Mucosa of gallbladder (tissue), 1 donor: Measurements from ENCODE around the gene EIF3I. TPM values are rescaled to one million over a fixed set of nuclear protein-coding genes. Genes with fewer than 3 reads are reported as not detected.

Experiments
- DNase-seq: peaks from one replicate; pipeline ENCODE4 v3.0.0-alpha.2; 2020; ENCODE audit warnings: low spot score
- total RNA-seq: library from RNA; stranded (reverse); gene quantifications from one replicate; pipeline ENCODE4 v1.2.1, GENCODE V29; 2021
- donor health status: DM: no; HTN: no; CAD: no.

The EIF3I gene
- total RNA-seq, 1 donor from 2014 or later: 132 TPM

GRCh38 chr1:32198237-32199042, 23.8 kb upstream of the EIF3I start:
- no peak for DNase-seq

- DNase-seq: no peak
Observed at GRCh38 chr1:32199043-32199716, 23.0 kb upstream of the EIF3I start.

DNA sequence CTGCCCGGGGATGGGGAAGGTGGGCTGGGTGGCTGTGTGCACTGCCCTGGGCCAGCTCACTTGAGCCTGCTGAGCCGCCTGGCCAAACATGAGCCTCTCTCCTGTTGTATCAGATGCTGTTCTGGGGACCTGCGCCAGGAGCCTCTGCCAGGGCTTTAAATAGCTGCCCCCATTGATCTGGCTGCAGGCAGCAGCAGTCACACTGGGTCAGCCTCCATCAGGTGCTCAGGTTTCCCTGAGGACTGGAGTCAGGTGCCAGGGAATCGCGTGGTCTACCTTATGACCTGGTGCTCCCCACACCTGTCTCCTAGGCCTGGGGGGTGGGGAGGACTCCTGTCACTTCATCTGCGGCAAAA, 22.5 kb upstream of the EIF3I start:
- peak; percentile 83 for DNase-seq

DNA sequence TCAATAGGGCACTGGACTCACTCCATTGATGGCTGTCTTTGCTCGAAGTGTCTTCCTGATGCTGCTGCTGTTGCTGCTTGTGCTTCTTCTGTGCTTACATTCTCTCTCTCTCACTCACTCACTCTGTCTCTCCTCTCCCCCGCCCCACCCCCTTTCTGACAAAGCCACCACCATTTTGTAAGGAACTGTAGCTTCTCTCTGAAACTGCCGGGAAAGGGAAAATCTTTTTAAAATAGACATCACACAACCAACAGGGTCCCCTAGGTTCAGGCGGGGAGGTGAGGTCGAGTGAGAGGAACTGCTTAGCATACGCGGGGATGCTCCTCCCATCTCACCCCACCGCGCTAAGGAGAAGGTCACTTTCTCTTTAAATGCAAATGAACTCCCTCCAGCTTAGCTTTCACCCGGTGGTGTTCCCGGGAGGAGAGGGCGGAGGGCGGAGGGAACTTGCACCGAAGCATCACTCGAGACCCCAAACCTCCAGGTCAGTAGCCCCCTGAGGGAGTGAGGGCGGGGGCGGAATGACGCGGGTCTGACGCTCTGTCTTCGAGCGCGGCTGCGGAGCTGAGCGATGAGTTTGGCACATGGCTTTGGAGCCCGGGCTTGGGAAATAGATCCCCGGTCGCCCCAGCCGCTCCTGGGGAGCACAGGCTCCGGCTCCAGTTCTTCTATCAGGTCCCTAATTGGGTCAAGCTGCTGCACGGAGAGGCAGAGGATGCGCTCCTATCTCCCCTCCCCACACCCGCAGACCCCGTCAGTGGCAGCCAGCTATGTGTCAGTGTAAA, 21.8 kb upstream of the EIF3I start, which contains the start of gene CCDC28B:
CCDC28B (plus strand) TSS at position 370 of the 785 bp plus-strand sequence. CDS start 1,341 bp downstream, outside the sequence.
- DNase-seq: peak; percentile 38

- peak; percentile 59 for DNase-seq
Observed at GRCh38 chr1:32201011-32201855, 21.0 kb upstream of the EIF3I start.

GRCh38 chr1:32204943-32205361, 17.3 kb upstream of the EIF3I start:
- no peak for DNase-seq

GRCh38 chr1:32205401-32206370, 16.5 kb upstream of the EIF3I start, which contains the start of gene IQCC:
TSS of gene IQCC (plus strand) at chr1:32205671. CDS start at chr1:32205682, 11 bp downstream.
- DNase-seq: peak; percentile 85

- no peak for DNase-seq
Observed at GRCh38 chr1:32208469-32208868, 13.7 kb upstream of the EIF3I start.

GRCh38 chr1:32208891-32209328, 13.3 kb upstream of the EIF3I start, which contains the start of gene DCDC2B:
TSS of gene DCDC2B (plus strand) at chr1:32209089. CDS start at chr1:32209094, 5 bp downstream.
- peak; percentile 88 for DNase-seq

- peak; percentile 64 for DNase-seq
Observed at GRCh38 chr1:32215629-32216480, 6.4 kb upstream of the EIF3I start.

- no peak for DNase-seq
Observed at GRCh38 chr1:32216566-32216965, 5.6 kb upstream of the EIF3I start.

- DNase-seq: no peak
Observed at GRCh38 chr1:32219022-32219421, 3.2 kb upstream of the EIF3I start.

DNA sequence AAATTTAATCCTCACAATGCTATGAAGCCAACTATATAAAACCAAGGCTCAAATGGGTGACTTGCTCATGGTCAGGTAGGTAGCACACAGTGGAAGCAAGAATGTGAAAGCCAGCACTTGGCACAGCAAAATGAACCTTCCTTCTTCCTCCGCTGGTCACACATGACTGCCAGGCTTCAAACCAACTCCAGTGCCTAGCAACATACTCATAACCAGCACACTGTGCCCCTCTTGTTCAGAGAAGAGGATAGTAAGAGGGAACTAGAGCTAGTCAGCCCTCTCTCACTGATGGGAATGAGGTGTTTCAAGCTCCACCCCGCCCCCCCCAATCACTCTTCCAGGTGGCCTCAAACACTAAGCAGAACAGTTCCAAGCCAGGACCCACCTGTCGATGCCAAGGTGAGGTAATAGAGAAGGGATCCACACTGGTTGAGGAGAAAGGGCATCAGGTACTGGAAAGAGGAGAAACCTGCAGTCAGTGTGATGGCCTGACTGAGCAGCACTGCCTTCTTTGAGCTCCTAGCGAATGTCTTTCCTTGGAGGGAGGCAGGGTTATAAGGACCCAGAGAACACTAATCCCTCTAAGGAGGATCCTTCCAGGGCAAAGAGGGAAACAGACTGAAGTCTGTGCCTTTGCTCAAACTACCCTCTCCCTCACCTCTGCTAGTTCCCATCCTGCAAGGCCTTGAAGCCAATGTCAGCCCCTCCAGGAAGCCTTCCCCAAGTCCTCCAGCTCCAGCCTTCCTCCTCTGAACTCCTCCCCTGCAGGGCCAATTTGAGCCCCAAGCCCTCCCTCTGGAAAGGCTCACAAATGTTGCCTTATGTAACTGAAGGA, 1.2 kb upstream of the EIF3I start:
- no peak for DNase-seq

DNA sequence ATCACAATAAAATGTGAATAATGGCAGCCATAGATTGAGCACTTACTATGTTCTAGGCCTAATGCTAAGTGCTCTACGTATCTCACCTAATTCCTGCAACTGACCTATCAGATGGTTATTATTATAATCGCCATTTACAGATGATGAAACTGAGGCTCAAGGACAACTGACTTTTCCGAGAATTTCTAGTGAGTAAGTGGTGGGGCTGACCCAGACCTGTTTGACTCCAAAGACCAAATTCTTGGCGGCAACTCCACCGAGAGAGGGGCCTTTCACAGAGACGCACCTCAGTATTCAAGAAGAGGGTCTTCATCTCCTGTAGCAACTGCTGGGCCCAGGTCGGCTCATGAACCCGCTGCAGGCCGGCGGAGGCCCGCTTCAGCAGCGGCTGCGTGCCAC, 627 bp upstream of the EIF3I start:
- DNase-seq: no peak

- DNase-seq: no peak
Observed at GRCh38 chr1:32223683-32224082, 1.5 kb downstream of the EIF3I start.

DNA sequence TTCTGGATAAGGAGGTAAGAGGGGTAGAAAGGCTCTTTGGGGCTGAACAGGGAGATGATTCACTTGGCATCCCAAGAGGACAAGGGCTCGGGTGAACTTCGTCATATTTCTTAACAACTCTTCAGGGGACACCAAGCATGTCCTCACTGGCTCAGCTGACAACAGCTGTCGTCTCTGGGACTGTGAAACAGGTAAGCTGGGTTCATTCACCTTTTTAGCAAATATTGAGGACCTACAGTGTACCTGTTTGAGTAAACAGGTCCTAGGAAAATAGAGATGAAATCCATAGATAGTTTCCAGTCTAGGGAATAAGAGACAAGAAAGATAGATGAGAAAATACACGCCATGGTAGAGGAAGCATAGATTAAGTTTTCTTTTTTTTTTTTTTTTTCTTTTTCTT, 2.1 kb downstream of the EIF3I start:
- no peak for DNase-seq

DNA sequence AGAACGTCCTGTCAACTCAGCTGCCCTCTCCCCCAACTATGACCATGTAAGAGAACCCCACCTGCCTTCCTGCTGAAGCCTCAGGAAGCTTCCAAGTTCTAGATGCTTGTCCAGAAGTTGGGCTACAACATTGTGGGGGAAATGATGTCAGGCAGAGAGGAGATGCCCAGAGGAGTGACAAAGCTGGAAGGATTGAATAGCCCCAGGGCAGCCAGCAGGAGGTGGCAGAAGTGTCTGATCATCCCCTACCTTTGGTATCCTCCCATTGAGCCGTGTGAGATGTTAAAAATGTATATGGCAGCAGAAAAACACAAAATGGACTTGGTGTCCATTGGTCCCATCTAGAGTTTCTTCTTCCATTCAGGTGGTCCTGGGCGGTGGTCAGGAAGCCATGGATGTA, 6.6 kb downstream of the EIF3I start:
- no peak for DNase-seq

DNA sequence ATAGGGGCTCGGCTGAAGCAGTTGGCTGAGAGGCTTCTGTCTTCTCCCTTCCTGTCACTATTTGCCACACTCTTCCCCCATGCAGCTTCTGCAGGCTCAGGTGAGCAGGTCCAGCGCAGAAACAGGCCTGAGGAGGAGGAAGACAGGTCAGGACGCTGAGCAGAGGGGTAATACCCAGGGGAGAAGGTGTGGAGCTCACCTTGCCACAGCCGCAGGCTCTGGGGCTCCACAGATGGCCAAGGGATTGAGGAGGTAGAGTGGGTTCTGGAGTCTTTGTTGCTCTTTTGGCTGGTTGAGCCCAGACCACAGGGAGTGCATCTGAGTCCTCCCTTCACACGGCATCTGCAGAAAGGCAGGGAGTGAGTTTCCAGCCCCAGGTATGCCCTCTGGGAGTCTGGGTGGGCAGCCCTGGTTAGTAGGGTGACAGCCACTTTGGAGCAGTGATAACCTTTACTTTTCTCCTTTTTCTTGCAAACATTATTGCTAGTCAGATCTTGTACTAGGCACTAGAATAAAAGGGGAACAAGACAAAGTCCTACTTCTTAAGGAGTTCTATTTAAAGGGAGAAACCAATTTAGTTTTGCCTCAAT, 9.7 kb downstream of the EIF3I start:
- no peak for DNase-seq
